Hepatocyte (in vitro differentiated cells): Measurements from ENCODE around the gene MOBP.
A peak's percentile ranks its signal among the peaks of the same experiment; 100 is the strongest.

Experiments used
- CTCF ChIP-seq: fragments of 200-600 bp; sonication (generic); IDR thresholded peaks from 2 replicates; pipeline ENCODE4 v1.5.1; 2016; ENCODE audit warnings: antibody characterized with exemption, mild to moderate bottlenecking; ENCODE audit not compliant: poor library complexity
- EZH2 ChIP-seq: fragments of 200-600 bp; sonication (generic); IDR thresholded peaks from 2 replicates; pipeline ENCODE4 v1.6.1; 2016; ENCODE audit warnings: antibody characterized with exemption, mild to moderate bottlenecking, borderline replicate concordance

GRCh38 chr3:39447637-39448483 is 19.6 kb upstream of the MOBP start:
- TF ChIP-seq CTCF (peak; percentile 96), EZH2 (no peak)
